ENCODE data around the gene ZNF462.
"Not testable (repeated sequence)": the region's sequence is repeated elsewhere in the genome, so short reads cannot be mapped to it uniquely, and the experiment has no call there.

Gene ZNF462

GRCh38 chr9:106889061-106889590 is 26.2 kb downstream of the ZNF462 start:
- no peak for DNase-seq (ENCODE audit: low read depth)

GRCh38 chr9:106890608-106891007 is 27.6 kb downstream of the ZNF462 start:
- no peak for DNase-seq (ENCODE audit: low read depth)

GRCh38 chr9:106891286-106891685 is 28.3 kb downstream of the ZNF462 start:
- no peak for DNase-seq (ENCODE audit: low read depth)

- peak; percentile 98 for DNase-seq (ENCODE audit: low read depth)
These were observed 29.7 kb downstream of the ZNF462 start for GRCh38 chr9:106892632-106893031.

GRCh38 chr9:106893088-106893487 is 30.1 kb downstream of the ZNF462 start:
- DNase-seq (ENCODE audit: low read depth) = peak; percentile 78

GRCh38 chr9:106896695-106897094 is 33.7 kb downstream of the ZNF462 start:
- DNase-seq (ENCODE audit: low read depth) = no peak

- DNase-seq (ENCODE audit: low read depth) = no peak
These were observed 34.3 kb downstream of the ZNF462 start for GRCh38 chr9:106897236-106897635.

GRCh38 chr9:106897751-106898150 is 34.8 kb downstream of the ZNF462 start:
- DNase-seq (ENCODE audit: low read depth) = no peak

- not testable (repeated sequence) for DNase-seq (ENCODE audit: low read depth)
These were observed 37.6 kb downstream of the ZNF462 start for GRCh38 chr9:106900523-106900922.

GRCh38 chr9:106906129-106906528 is 43.2 kb downstream of the ZNF462 start:
- no peak for DNase-seq (ENCODE audit: low read depth)

- no peak for DNase-seq (ENCODE audit: low read depth)
These were observed 49.0 kb downstream of the ZNF462 start for GRCh38 chr9:106911951-106912350.

GRCh38 chr9:106913276-106913675 is 50.3 kb downstream of the ZNF462 start:
- DNase-seq (ENCODE audit: low read depth) = no peak

- no peak for DNase-seq (ENCODE audit: low read depth)
These were observed 52.9 kb downstream of the ZNF462 start for GRCh38 chr9:106915851-106916250.

GRCh38 chr9:106916466-106917235 is 53.7 kb downstream of the ZNF462 start:
- peak; percentile 96 for DNase-seq (ENCODE audit: low read depth)

GRCh38 chr9:106918825-106919509 is 56.0 kb downstream of the ZNF462 start:
- DNase-seq (ENCODE audit: low read depth) = no peak

- no peak for DNase-seq (ENCODE audit: low read depth)
These were observed 57.1 kb downstream of the ZNF462 start for GRCh38 chr9:106920091-106920490.

GRCh38 chr9:106920701-106921283 is 57.8 kb downstream of the ZNF462 start:
- no peak for DNase-seq (ENCODE audit: low read depth)

GRCh38 chr9:106921341-106921899 is 58.5 kb downstream of the ZNF462 start:
- no peak for DNase-seq (ENCODE audit: low read depth)

GRCh38 chr9:106922026-106922425 is 59.1 kb downstream of the ZNF462 start:
- no peak for DNase-seq (ENCODE audit: low read depth)

GRCh38 chr9:106925392-106925791 is 62.4 kb downstream of the ZNF462 start:
- DNase-seq (ENCODE audit: low read depth) = no peak

GRCh38 chr9:106927916-106928315 is 65.0 kb downstream of the ZNF462 start:
- DNase-seq (ENCODE audit: low read depth) = no peak

GRCh38 chr9:106928350-106928749 is 65.4 kb downstream of the ZNF462 start:
- no peak for DNase-seq (ENCODE audit: low read depth)
